Activated B cell treated with CpG ODN at 0.5 μM for 24 hours (primary cell): ENCODE measurements around the gene PLCH2. TPM values are rescaled to one million over a fixed set of nuclear protein-coding genes. Genes with fewer than 3 reads are reported as not detected.

ENCODE experiments used
- ATAC-seq: fragments of 200-7000 bp; cut with Tn5 transposase; one replicate; pipeline ENCODE4 v1.10.0; 2021; ENCODE audit warnings: low read depth, mild to moderate bottlenecking, moderate library complexity
- CTCF ChIA-PET: fragments of 350-600 bp; sonication (Branson Sonifier 250); formaldehyde crosslinking; loops from one replicate; lab custom pipeline; 2021; ENCODE audit warnings: antibody characterized with exemption; lab: Charles Lee
- POLR2A ChIA-PET: fragments of 350-600 bp; sonication (Branson Sonifier 250); formaldehyde crosslinking; loops from one replicate; lab custom pipeline; 2021; ENCODE audit warnings: antibody characterized with exemption; lab: Charles Lee
- DNase-seq: peaks from one replicate; pipeline ENCODE4 v3.0.0; 2022
- H3K27ac Mint-ChIP-seq: one replicate; pipeline ENCODE4 v1.8.0; 2020; ENCODE audit warnings: mixed read lengths
- H3K27me3 Mint-ChIP-seq: one replicate; pipeline ENCODE4 v1.8.0; 2021; ENCODE audit warnings: mixed read lengths
- H3K36me3 Mint-ChIP-seq: one replicate; pipeline ENCODE4 v1.8.0; 2021; ENCODE audit warnings: low read depth, mixed read lengths
- H3K4me1 Mint-ChIP-seq: one replicate; pipeline ENCODE4 v1.8.0; 2021; ENCODE audit warnings: mixed read lengths
- H3K4me3 Mint-ChIP-seq: one replicate; pipeline ENCODE4 v1.8.0; 2020; ENCODE audit warnings: mild to moderate bottlenecking, mixed read lengths
- H3K9me3 Mint-ChIP-seq: one replicate; pipeline ENCODE4 v1.8.0; 2020; ENCODE audit warnings: mixed read lengths
- intact Hi-C: fragments of 100-400 bp; cut with micrococcal nuclease; formaldehyde crosslinking; loops from one replicate; pipeline ENCODE4 v1.15.1; 2024
- total RNA-seq: library from RNA; stranded (reverse); gene quantifications from 2 replicates; pipeline ENCODE4 v1.2.3, GENCODE V29; 2022
- TF ChIP-seq, protein P1 (sequence below): fragments of 200-600 bp; IDR thresholded peaks from one replicate; pipeline ENCODE4 v1.8.0; 2022; ENCODE audit warnings: antibody characterized with exemption, mild to moderate bottlenecking

Gene PLCH2
- 6.0 and 6.1 TPM in 2 replicates for total RNA-seq

- CTCF ChIA-PET = no interaction called here
- Mint-ChIP-seq H3K4me1 (peaks cover under 1% of the 10 kb centered on the region), H3K36me3 (no peaks in the 10 kb centered on the region), H3K4me3 (no peak within 1 kb of the TSS), H3K27me3 (no peaks in the 10 kb centered on the region), H3K9me3 (no peaks in the 10 kb centered on the region), H3K27ac (no peak within 1 kb of the TSS)
- intact Hi-C loops = no loop called here
- DNase-seq = no peak
- TF ChIP-seq, protein P1, sequence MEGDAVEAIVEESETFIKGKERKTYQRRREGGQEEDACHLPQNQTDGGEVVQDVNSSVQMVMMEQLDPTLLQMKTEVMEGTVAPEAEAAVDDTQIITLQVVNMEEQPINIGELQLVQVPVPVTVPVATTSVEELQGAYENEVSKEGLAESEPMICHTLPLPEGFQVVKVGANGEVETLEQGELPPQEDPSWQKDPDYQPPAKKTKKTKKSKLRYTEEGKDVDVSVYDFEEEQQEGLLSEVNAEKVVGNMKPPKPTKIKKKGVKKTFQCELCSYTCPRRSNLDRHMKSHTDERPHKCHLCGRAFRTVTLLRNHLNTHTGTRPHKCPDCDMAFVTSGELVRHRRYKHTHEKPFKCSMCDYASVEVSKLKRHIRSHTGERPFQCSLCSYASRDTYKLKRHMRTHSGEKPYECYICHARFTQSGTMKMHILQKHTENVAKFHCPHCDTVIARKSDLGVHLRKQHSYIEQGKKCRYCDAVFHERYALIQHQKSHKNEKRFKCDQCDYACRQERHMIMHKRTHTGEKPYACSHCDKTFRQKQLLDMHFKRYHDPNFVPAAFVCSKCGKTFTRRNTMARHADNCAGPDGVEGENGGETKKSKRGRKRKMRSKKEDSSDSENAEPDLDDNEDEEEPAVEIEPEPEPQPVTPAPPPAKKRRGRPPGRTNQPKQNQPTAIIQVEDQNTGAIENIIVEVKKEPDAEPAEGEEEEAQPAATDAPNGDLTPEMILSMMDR = no peak
- no peak for ATAC-seq
- POLR2A ChIA-PET = no interaction called here
Measured at GRCh38 chr1:2476061-2476999, at the start of gene PLCH2. TSS of gene PLCH2 (plus strand) at chr1:2476289. CDS start at chr1:2476589, 300 bp downstream.

DNA sequence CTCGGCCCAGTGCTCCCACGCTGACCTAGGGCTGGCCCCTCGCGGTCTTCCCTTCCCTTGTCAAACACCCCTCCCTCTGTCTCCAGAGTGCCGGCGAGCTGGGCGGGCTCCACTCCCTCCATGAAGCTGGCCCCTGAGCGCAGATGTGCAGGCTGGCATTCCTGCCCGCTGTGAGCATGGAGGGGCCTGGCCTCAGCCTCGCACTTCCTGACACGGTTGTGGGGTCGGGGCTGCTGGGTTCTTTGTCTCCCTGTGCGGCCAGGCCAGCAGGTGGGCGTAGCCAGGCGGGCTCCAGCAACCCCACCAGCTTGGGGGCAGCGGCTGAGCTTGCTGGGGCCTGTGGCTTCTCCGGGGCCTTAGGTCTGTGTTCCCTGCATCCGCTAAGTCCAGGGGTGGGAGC lies 49.5 kb upstream of the PLCH2 start:
- intact Hi-C loops = no loop called here
- peaks cover 3% of the 10 kb centered on the region for H3K27me3 Mint-ChIP-seq
- H3K27ac Mint-ChIP-seq = no peak overlapping the region
- H3K36me3 Mint-ChIP-seq = no peaks in the 10 kb centered on the region
- no peak for DNase-seq
- peaks cover 3% of the 10 kb centered on the region for H3K9me3 Mint-ChIP-seq
- no peaks in the 10 kb centered on the region for H3K4me1 Mint-ChIP-seq
- no peak overlapping the region for H3K4me3 Mint-ChIP-seq
- ChIA-PET POLR2A (no interaction called here), CTCF (no interaction called here)
- ATAC-seq = no peak
- TF ChIP-seq, protein P1 = no peak

GRCh38 chr1:2427051-2427450 lies 49.0 kb upstream of the PLCH2 start:
- H3K36me3 Mint-ChIP-seq = no peaks in the 10 kb centered on the region
- CTCF ChIA-PET = no interaction called here
- POLR2A ChIA-PET = no interaction called here
- H3K27me3 Mint-ChIP-seq = peaks cover 3% of the 10 kb centered on the region
- no peaks in the 10 kb centered on the region for H3K4me1 Mint-ChIP-seq
- no peak overlapping the region for H3K4me3 Mint-ChIP-seq
- TF ChIP-seq, protein P1 = no peak
- no peak for DNase-seq
- no peak for ATAC-seq
- intact Hi-C loops = no loop called here
- H3K27ac Mint-ChIP-seq = no peak overlapping the region
- peaks cover 3% of the 10 kb centered on the region for H3K9me3 Mint-ChIP-seq

DNA sequence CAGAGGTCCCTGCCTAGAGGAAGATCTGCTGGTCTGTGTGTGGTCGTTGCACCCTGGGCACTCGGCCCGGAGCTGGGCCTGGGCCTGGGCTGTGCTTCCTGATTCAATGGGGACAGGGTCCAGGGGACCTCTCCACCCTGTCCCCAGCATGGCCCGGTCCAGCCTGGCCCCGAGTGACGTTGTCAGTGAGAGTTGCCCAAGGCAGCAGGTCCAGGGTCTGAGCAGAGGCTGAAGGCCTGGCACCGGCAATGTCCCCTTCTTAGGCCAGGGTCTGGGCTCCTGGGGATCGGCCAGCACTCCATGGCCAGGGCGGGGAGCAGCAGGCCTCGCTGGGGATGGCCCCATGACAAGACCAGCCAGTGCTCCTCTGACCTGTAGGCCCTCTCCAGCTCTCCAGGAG lies 48.1 kb upstream of the PLCH2 start:
- intact Hi-C loops = no loop called here
- POLR2A ChIA-PET = no interaction called here
- no peaks in the 10 kb centered on the region for H3K4me1 Mint-ChIP-seq
- CTCF ChIA-PET = no interaction called here
- H3K4me3 Mint-ChIP-seq = no peak overlapping the region
- DNase-seq (no peak), ATAC-seq (no peak)
- H3K27me3 Mint-ChIP-seq = peaks cover 3% of the 10 kb centered on the region
- H3K9me3 Mint-ChIP-seq = peaks cover under 1% of the 10 kb centered on the region
- no peak overlapping the region for H3K27ac Mint-ChIP-seq
- H3K36me3 Mint-ChIP-seq = no peaks in the 10 kb centered on the region
- TF ChIP-seq, protein P1 = no peak

GRCh38 chr1:2428490-2428889 lies 47.6 kb upstream of the PLCH2 start:
- TF ChIP-seq, protein P1 = no peak
- intact Hi-C loops = no loop called here
- no peak for DNase-seq
- H3K27ac Mint-ChIP-seq = no peak overlapping the region
- ATAC-seq = no peak
- H3K9me3 Mint-ChIP-seq = no peaks in the 10 kb centered on the region
- no peak overlapping the region for H3K4me3 Mint-ChIP-seq
- no peaks in the 10 kb centered on the region for H3K4me1 Mint-ChIP-seq
- POLR2A ChIA-PET = no interaction called here
- H3K36me3 Mint-ChIP-seq = no peaks in the 10 kb centered on the region
- H3K27me3 Mint-ChIP-seq = peaks cover 3% of the 10 kb centered on the region
- CTCF ChIA-PET = no interaction called here
